HepG2 (cell line): Measurements from ENCODE around the gene NEK11. TPM values are rescaled to one million over a fixed set of nuclear protein-coding genes. Genes with fewer than 3 reads are reported as not detected.

Source experiments
- CREB1 ChIP-seq, 2 experiments: fragments of 450-650 bp in 1 of 2; IDR thresholded peaks; 2 replicates each; pipeline ENCODE4 v1.6.1; 2016 to 2017; ENCODE audit warnings: control low read depth in 1 of 2, mild to moderate bottlenecking in 1 of 2, missing compliant biosample characterization in 1 of 2, missing genetic modification characterization in 1 of 2
- HOXA7 ChIP-seq: sonication (generic); formaldehyde crosslinking; IDR thresholded peaks from 2 replicates; pipeline ENCODE4 v1.8.1; 2022; ENCODE audit warnings: mild to moderate bottlenecking, missing genetic modification reagents, moderate library complexity
- JUND ChIP-seq: sonication (generic); formaldehyde crosslinking; IDR thresholded peaks from 2 replicates; pipeline ENCODE4 v1.8.0; 2022; ENCODE audit warnings: mild to moderate bottlenecking, missing genetic modification reagents
- MTF2 ChIP-seq: sonication (generic); formaldehyde crosslinking; IDR thresholded peaks from 2 replicates; pipeline ENCODE4 v1.5.0; 2020; ENCODE audit warnings: missing genetic modification reagents, borderline replicate concordance
- RBAK ChIP-seq: sonication (generic); formaldehyde crosslinking; IDR thresholded peaks from 2 replicates; pipeline ENCODE4 v1.5.1; 2020; ENCODE audit warnings: mild to moderate bottlenecking, missing genetic modification reagents
- SATB2 ChIP-seq: sonication (generic); formaldehyde crosslinking; IDR thresholded peaks from 2 replicates; pipeline ENCODE4 v1.5.0; 2020; ENCODE audit warnings: missing genetic modification reagents
- TOE1 ChIP-seq: sonication (generic); formaldehyde crosslinking; IDR thresholded peaks from 2 replicates; pipeline ENCODE4 v1.4.0; 2020; ENCODE audit warnings: mild to moderate bottlenecking, missing genetic modification reagents
- ZNF136 ChIP-seq: sonication (generic); formaldehyde crosslinking; IDR thresholded peaks from 2 replicates; pipeline ENCODE4 v1.8.1; 2022; ENCODE audit warnings: low read depth, mild to moderate bottlenecking, moderate library complexity, missing genetic modification reagents
- ZNF430 ChIP-seq: sonication (generic); formaldehyde crosslinking; IDR thresholded peaks from 2 replicates; pipeline ENCODE4 v1.9.0; 2021; ENCODE audit warnings: mild to moderate bottlenecking, missing genetic modification reagents
- ZNF619 ChIP-seq: sonication (generic); formaldehyde crosslinking; IDR thresholded peaks from 2 replicates; pipeline ENCODE4 v1.4.0; 2020; ENCODE audit warnings: mild to moderate bottlenecking, missing genetic modification reagents
- ZNF724P ChIP-seq: sonication (generic); formaldehyde crosslinking; IDR thresholded peaks from 2 replicates; pipeline ENCODE4 v1.8.0; 2022; ENCODE audit warnings: missing genetic modification reagents, borderline replicate concordance
- ZNF777 ChIP-seq: sonication (generic); formaldehyde crosslinking; IDR thresholded peaks from 2 replicates; pipeline ENCODE4 v1.4.0; 2020; ENCODE audit warnings: missing genetic modification reagents
- ZSCAN25 ChIP-seq: sonication (generic); formaldehyde crosslinking; IDR thresholded peaks from 2 replicates; pipeline ENCODE4 v1.8.0; 2022; ENCODE audit warnings: mild to moderate bottlenecking, missing genetic modification reagents
- polyA plus RNA-seq, 8 experiments: library from polyadenylated mRNA; depleted of rRNA in 3 of 8; stranded (reverse) in 7 of 8; unstranded in 1 of 8; fragments of >200 nt; fragmentation: Illumina TruSeq in 4 of 8; extraction: Trizol in 4 of 8; gene quantifications; 2 replicates each; pipeline versions ENCODE4 v1.2.1 to v1.2.3, GENCODE V29; 2011 to 2016; ENCODE audit warnings: low read depth in 4 of 8, missing spikeins in 1 of 8, mixed read lengths in 1 of 8; ENCODE audit not compliant: insufficient read depth in 1 of 8
- total RNA-seq, 5 experiments: library from RNA; depleted of rRNA; stranded (reverse); fragments of >200 nt; fragmentation: Illumina TruSeq; extraction: Trizol; gene quantifications; 2 replicates each; pipeline ENCODE4 v1.2.3, GENCODE V29; 2016; ENCODE audit warnings: low read depth in 1 of 5
- TF ChIP-seq, protein P1 (sequence below): sonication (generic); formaldehyde crosslinking; IDR thresholded peaks from 2 replicates; pipeline ENCODE4 v1.8.0; 2022; ENCODE audit warnings: low read depth, missing genetic modification reagents
- TF ChIP-seq, protein P2 (sequence below): sonication (generic); formaldehyde crosslinking; IDR thresholded peaks from 2 replicates; pipeline ENCODE4 v1.4.0; 2020; ENCODE audit warnings: mild to moderate bottlenecking, missing genetic modification reagents, borderline replicate concordance
- TF ChIP-seq, protein P3 (sequence below): IDR thresholded peaks from 2 replicates; pipeline ENCODE4 v1.6.1; 2012; ENCODE audit warnings: low read length, improper control_type of control experiment
- TF ChIP-seq, protein P4 (sequence below): sonication (generic); formaldehyde crosslinking; IDR thresholded peaks from 2 replicates; pipeline ENCODE4 v1.5.0; 2020; ENCODE audit warnings: missing genetic modification reagents

Gene NEK11
- total and polyA plus RNA-seq, 2 of the 13 experiments (the other 11 are each of a cell fraction or from before 2014, with no cell fraction given), result 0.95 to 2.2 TPM

DNA sequence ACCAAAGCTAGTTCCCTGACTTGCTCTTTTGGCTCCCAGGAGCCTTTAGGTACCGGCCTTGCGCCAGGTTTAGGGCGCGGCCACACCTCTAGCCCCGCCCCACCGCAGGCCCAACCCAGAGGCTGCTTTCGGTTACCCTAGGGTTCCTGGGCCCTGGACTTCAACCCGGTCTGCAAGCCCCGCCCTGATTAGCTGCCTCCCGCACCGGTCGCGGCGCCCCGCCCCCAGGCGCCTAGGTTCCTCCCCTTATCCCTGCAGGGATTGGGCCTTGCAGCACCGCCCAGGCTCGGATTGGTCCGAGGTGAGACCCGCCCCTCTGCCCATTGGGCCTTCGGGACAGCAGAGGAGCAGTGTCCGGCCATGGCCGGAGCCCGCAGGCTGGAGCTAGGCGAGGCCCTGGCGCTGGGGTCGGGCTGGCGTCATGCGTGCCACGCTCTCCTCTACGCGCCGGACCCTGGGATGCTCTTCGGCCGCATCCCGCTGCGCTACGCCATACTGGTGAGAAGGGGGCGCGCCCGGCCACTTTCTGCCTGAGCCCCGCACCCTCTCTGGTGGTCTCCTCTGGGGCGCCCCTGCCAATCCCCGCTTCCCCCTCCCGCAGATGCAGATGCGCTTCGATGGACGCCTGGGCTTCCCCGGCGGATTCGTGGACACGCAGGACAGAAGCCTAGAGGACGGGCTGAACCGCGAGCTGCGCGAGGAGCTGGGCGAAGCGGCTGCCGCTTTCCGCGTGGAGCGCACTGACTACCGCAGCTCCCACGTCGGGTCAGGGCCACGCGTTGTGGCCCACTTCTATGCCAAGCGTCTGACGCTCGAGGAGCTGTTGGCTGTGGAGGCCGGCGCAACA is 355.0 kb downstream of the NEK11 start, which contains the start of gene NUDT16 (continued):
- TF ChIP-seq, protein P1, sequence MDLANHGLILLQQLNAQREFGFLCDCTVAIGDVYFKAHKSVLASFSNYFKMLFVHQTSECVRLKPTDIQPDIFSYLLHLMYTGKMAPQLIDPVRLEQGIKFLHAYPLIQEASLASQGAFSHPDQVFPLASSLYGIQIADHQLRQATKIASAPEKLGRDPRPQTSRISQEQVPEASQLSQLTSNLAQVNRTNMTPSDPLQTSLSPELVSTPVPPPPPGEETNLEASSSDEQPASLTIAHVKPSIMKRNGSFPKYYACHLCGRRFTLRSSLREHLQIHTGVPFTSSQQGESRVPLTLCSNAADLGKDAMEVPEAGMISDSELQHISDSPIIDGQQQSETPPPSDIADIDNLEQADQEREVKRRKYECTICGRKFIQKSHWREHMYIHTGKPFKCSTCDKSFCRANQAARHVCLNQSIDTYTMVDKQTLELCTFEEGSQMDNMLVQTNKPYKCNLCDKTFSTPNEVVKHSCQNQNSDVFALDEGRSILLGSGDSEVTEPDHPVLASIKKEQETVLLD, result no peak
- TF ChIP-seq SATB2 (CRISPR knock-in tag) (peak; percentile 90; the same call in 1 of the 2 replicates), RBAK (no peak), ZNF619 (CRISPR knock-in tag) (no peak), CREB1 (IDR thresholded peaks at IDR 0.05) (peak; percentile 49; the same call in 1 of the 2 replicates), CREB1 (CRISPR knock-in tag; IDR thresholded peaks at IDR 0.05) (0 out of 2 replicates have a peak, but pooled peaks have one; percentile 29), ZNF724P (CRISPR knock-in tag) (0 out of 2 replicates have a peak, but pooled peaks have one; percentile 48), HOXA7 (CRISPR knock-in tag) (no peak), MTF2 (CRISPR knock-in tag) (no peak), ZNF777 (CRISPR knock-in tag) (peak; percentile 67), ZSCAN25 (CRISPR knock-in tag) (no peak), TOE1 (CRISPR knock-in tag) (no peak), ZNF136 (CRISPR knock-in tag) (no peak), ZNF430 (CRISPR knock-in tag) (peak; percentile 76; the same call in 1 of the 2 replicates), JUND (CRISPR knock-in tag) (no peak)
- TF ChIP-seq, protein P2, sequence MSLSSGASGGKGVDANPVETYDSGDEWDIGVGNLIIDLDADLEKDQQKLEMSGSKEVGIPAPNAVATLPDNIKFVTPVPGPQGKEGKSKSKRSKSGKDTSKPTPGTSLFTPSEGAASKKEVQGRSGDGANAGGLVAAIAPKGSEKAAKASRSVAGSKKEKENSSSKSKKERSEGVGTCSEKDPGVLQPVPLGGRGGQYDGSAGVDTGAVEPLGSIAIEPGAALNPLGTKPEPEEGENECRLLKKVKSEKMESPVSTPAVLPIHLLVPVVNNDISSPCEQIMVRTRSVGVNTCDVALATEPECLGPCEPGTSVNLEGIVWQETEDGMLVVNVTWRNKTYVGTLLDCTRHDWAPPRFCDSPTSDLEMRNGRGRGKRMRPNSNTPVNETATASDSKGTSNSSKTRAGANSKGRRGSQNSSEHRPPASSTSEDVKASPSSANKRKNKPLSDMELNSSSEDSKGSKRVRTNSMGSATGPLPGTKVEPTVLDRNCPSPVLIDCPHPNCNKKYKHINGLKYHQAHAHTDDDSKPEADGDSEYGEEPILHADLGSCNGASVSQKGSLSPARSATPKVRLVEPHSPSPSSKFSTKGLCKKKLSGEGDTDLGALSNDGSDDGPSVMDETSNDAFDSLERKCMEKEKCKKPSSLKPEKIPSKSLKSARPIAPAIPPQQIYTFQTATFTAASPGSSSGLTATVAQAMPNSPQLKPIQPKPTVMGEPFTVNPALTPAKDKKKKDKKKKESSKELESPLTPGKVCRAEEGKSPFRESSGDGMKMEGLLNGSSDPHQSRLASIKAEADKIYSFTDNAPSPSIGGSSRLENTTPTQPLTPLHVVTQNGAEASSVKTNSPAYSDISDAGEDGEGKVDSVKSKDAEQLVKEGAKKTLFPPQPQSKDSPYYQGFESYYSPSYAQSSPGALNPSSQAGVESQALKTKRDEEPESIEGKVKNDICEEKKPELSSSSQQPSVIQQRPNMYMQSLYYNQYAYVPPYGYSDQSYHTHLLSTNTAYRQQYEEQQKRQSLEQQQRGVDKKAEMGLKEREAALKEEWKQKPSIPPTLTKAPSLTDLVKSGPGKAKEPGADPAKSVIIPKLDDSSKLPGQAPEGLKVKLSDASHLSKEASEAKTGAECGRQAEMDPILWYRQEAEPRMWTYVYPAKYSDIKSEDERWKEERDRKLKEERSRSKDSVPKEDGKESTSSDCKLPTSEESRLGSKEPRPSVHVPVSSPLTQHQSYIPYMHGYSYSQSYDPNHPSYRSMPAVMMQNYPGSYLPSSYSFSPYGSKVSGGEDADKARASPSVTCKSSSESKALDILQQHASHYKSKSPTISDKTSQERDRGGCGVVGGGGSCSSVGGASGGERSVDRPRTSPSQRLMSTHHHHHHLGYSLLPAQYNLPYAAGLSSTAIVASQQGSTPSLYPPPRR (CRISPR knock-in tag), result no peak
- TF ChIP-seq, protein P3, sequence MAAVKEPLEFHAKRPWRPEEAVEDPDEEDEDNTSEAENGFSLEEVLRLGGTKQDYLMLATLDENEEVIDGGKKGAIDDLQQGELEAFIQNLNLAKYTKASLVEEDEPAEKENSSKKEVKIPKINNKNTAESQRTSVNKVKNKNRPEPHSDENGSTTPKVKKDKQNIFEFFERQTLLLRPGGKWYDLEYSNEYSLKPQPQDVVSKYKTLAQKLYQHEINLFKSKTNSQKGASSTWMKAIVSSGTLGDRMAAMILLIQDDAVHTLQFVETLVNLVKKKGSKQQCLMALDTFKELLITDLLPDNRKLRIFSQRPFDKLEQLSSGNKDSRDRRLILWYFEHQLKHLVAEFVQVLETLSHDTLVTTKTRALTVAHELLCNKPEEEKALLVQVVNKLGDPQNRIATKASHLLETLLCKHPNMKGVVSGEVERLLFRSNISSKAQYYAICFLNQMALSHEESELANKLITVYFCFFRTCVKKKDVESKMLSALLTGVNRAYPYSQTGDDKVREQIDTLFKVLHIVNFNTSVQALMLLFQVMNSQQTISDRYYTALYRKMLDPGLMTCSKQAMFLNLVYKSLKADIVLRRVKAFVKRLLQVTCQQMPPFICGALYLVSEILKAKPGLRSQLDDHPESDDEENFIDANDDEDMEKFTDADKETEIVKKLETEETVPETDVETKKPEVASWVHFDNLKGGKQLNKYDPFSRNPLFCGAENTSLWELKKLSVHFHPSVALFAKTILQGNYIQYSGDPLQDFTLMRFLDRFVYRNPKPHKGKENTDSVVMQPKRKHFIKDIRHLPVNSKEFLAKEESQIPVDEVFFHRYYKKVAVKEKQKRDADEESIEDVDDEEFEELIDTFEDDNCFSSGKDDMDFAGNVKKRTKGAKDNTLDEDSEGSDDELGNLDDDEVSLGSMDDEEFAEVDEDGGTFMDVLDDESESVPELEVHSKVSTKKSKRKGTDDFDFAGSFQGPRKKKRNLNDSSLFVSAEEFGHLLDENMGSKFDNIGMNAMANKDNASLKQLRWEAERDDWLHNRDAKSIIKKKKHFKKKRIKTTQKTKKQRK, result no peak
- TF ChIP-seq, protein P4, sequence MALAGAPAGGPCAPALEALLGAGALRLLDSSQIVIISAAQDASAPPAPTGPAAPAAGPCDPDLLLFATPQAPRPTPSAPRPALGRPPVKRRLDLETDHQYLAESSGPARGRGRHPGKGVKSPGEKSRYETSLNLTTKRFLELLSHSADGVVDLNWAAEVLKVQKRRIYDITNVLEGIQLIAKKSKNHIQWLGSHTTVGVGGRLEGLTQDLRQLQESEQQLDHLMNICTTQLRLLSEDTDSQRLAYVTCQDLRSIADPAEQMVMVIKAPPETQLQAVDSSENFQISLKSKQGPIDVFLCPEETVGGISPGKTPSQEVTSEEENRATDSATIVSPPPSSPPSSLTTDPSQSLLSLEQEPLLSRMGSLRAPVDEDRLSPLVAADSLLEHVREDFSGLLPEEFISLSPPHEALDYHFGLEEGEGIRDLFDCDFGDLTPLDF (CRISPR knock-in tag), result peak; percentile 67
